HEK293 (cell line): Measurements from ENCODE around the gene DACT2.

Experiments
- CTCF ChIP-seq: fragments of 450-650 bp; formaldehyde crosslinking; IDR thresholded peaks from 2 replicates; pipeline ENCODE4 v1.5.1; 2016; ENCODE audit warnings: missing biosample characterization, missing genetic modification characterization
- ZBTB7A ChIP-seq: fragments of 450-650 bp; formaldehyde crosslinking; IDR thresholded peaks from 2 replicates; pipeline ENCODE4 v1.5.1; 2016; ENCODE audit warnings: low read depth, missing biosample characterization, missing genetic modification characterization
- ZNF707 ChIP-seq: fragments of 450-650 bp; formaldehyde crosslinking; IDR thresholded peaks from 2 replicates; pipeline ENCODE4 v1.5.1; 2016; ENCODE audit warnings: missing biosample characterization, missing genetic modification characterization

GRCh38 chr6:168328086-168328485 lies 8.5 kb upstream of the DACT2 start:
- TF ChIP-seq CTCF (tag by site-specific recombination) (no peak), ZBTB7A (no peak), ZNF707 (no peak)
